Trophoblast cell (in vitro differentiated cells and primary cell): ENCODE results near the gene REN.

Experiments
- DNase-seq, 2 donors: peaks; one replicate each; pipeline ENCODE4 v3.0.0-alpha.2; 2016
- H2AFZ ChIP-seq: 2 replicates; pipeline ENCODE4 v1.6.1; 2013; ENCODE audit warnings: low read length, moderate library complexity, mild to moderate bottlenecking; ENCODE audit not compliant: insufficient read depth, poor library complexity
- H2AK5ac ChIP-seq: 2 replicates; pipeline ENCODE4 v1.6.1; 2013; ENCODE audit warnings: mild to moderate bottlenecking, low read length
- H2BK120ac ChIP-seq: 2 replicates; pipeline ENCODE4 v1.6.1; 2013; ENCODE audit warnings: low read length, mild to moderate bottlenecking, moderate library complexity; ENCODE audit not compliant: insufficient read depth, poor library complexity
- H2BK12ac ChIP-seq: 2 replicates; pipeline ENCODE4 v1.6.1; 2013; ENCODE audit warnings: mild to moderate bottlenecking, low read length, moderate library complexity
- H2BK5ac ChIP-seq: 2 replicates; pipeline ENCODE4 v1.6.1; 2013; ENCODE audit warnings: low read length, low read depth, moderate library complexity, mild to moderate bottlenecking; ENCODE audit not compliant: poor library complexity
- H3K14ac ChIP-seq: 2 replicates; pipeline ENCODE4 v1.6.1; 2013; ENCODE audit warnings: mild to moderate bottlenecking, low read length
- H3K18ac ChIP-seq: 2 replicates; pipeline ENCODE4 v1.6.1; 2013; ENCODE audit warnings: mild to moderate bottlenecking, low read length
- H3K23ac ChIP-seq: 2 replicates; pipeline ENCODE4 v1.6.1; 2013; ENCODE audit warnings: low read length
- H3K27ac ChIP-seq: 2 replicates; pipeline ENCODE4 v1.5.1; 2013; ENCODE audit warnings: low read depth, mild to moderate bottlenecking, inconsistent platforms, low read length, moderate library complexity
- H3K27me3 ChIP-seq: 2 replicates; pipeline ENCODE4 v1.6.1; 2013; ENCODE audit warnings: inconsistent platforms, mild to moderate bottlenecking, low read length, moderate library complexity; ENCODE audit not compliant: insufficient read depth
- H3K36me3 ChIP-seq, 2 experiments: 1 replicate in 1 of 2; 2 replicates in 1 of 2; pipeline ENCODE4 v1.6.1; 2013; ENCODE audit warnings: low read length in 2 of 2, mild to moderate bottlenecking in 2 of 2, moderate library complexity in 1 of 2; ENCODE audit not compliant: insufficient read depth in 2 of 2, control insufficient read depth in 1 of 2
- H3K4ac ChIP-seq: 2 replicates; pipeline ENCODE4 v1.6.1; 2013; ENCODE audit warnings: low read depth, mild to moderate bottlenecking, low read length, moderate library complexity
- H3K4me1 ChIP-seq, 2 experiments: 1 replicate in 1 of 2; 2 replicates in 1 of 2; pipeline ENCODE4 v1.6.1; 2013; ENCODE audit warnings: low read length in 2 of 2, mild to moderate bottlenecking in 2 of 2, moderate library complexity in 1 of 2; ENCODE audit not compliant: insufficient read depth in 2 of 2, control insufficient read depth in 1 of 2
- H3K4me2 ChIP-seq: 2 replicates; pipeline ENCODE4 v1.6.1; 2013; ENCODE audit warnings: inconsistent platforms, mild to moderate bottlenecking, low read length, moderate library complexity
- H3K4me3 ChIP-seq: 2 replicates; pipeline ENCODE4 v1.5.1; 2013; ENCODE audit warnings: mild to moderate bottlenecking, low read depth, low read length, inconsistent platforms
- H3K79me1 ChIP-seq: one replicate; pipeline ENCODE4 v1.6.1; 2013; ENCODE audit warnings: low read length
- H3K79me2 ChIP-seq: 2 replicates; pipeline ENCODE4 v1.6.1; 2013; ENCODE audit warnings: low read length, mild to moderate bottlenecking; ENCODE audit not compliant: control insufficient read depth, insufficient read depth, poor library complexity
- H3K9ac ChIP-seq: 2 replicates; pipeline ENCODE4 v1.6.1; 2013; ENCODE audit warnings: mild to moderate bottlenecking, low read length
- H3K9me3 ChIP-seq: 2 replicates; pipeline ENCODE4 v1.6.1; 2013; ENCODE audit warnings: low read depth, mild to moderate bottlenecking, control low read depth, inconsistent platforms, low read length; ENCODE audit not compliant: insufficient read depth
- H4K12ac ChIP-seq: 2 replicates; pipeline ENCODE4 v1.6.1; 2013; ENCODE audit warnings: low read depth, mild to moderate bottlenecking, low read length, moderate library complexity
- H4K8ac ChIP-seq: 2 replicates; pipeline ENCODE4 v1.6.1; 2013; ENCODE audit warnings: low read depth, mild to moderate bottlenecking, low read length, moderate library complexity
- H4K91ac ChIP-seq: one replicate; pipeline ENCODE4 v1.6.1; 2013; ENCODE audit warnings: low read depth, mild to moderate bottlenecking, low read length, moderate library complexity
- WGBS: extraction: QIAGEN DNeasy Blood & Tissue Kit; methylation state at CpG from one replicate; pipeline ENCODE4 v1.1.7; 2013; ENCODE audit warnings: missing lambda C conversion rate; ENCODE audit not compliant: insufficient read length, insufficient coverage; ENCODE audit errors: extremely low coverage; 5-methylcytosine and 5-hydroxymethylcytosine counted together

REN gene

DNA sequence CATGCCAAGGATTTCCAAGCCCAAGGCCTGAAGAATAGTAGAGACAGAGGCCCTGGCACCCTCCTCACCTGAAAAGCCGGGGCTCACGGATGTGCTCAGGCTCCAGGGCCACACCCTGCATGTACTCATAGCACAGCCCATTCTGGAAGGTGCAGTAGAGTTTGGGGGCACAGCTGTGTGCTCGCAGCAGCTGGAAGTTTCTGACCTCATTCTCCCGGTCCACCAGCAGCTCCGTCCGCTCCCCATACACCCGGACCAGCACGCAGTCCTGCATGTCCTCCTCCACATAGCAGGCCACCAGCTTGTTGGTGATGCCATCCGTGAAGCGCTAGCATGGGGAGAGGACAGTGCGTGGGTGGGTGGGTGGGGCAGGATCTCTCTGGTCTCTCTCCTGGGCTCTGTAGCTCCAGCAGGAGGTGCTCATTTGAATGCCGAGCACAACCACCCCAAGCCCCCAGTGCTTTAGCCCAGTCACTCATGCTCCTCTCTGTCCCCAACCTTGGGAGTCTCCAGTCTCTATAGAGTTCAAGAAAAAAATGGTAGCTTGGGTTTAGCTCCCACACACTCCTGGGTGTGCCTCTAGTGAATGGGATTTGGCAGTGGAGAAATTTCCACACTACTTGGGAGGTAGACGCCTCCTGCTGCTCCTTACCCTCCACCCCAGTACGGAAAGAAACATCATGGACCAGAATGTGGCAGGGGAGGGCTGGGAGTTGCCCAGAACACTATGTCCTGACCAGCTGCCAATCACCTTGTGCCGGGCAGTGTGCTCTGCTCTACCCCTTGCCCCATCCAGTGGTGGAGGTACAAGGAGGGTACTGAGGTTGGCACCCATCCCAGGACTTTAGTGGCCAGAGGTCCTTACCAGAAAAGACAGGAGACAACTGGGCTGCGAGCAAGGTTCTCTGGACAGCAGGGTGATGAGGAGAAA is 16.2 kb downstream of the REN start:
- H3K9me3 ChIP-seq = peaks cover 5% of the 10 kb centered on the region
- no peak overlapping the region for H2AK5ac ChIP-seq
- no peak overlapping the region for H3K23ac ChIP-seq
- no peak overlapping the region for H2BK12ac ChIP-seq
- no peaks in the 10 kb centered on the region for H3K36me3 ChIP-seq
- H3K79me2 ChIP-seq = peaks cover 3% of the 10 kb centered on the region
- no peaks in the 10 kb centered on the region for H3K27me3 ChIP-seq
- DNase-seq = no peak
- peaks cover 4 to 8% of the 10 kb centered on the region in 2 experiments for H3K4me1 ChIP-seq
- no CpG with 5 or more reads among the region's 16 CpGs for WGBS
- no peak overlapping the region for H4K91ac ChIP-seq
- H3K4ac ChIP-seq = no peak overlapping the region
- H3K4me3 ChIP-seq = no peak overlapping the region
- H4K12ac ChIP-seq = no peak overlapping the region
- H3K14ac ChIP-seq = no peak overlapping the region
- no peak overlapping the region for H3K9ac ChIP-seq
- H3K18ac ChIP-seq = no peak overlapping the region
- H2BK120ac ChIP-seq = no peak overlapping the region
- no peak overlapping the region for H4K8ac ChIP-seq
- no peak overlapping the region for H3K4me2 ChIP-seq
- no peak overlapping the region for H3K27ac ChIP-seq
- no peak overlapping the region for H2AFZ ChIP-seq
- H2BK5ac ChIP-seq = no peak overlapping the region
- H3K79me1 ChIP-seq = peaks cover 8% of the 10 kb centered on the region

DNA sequence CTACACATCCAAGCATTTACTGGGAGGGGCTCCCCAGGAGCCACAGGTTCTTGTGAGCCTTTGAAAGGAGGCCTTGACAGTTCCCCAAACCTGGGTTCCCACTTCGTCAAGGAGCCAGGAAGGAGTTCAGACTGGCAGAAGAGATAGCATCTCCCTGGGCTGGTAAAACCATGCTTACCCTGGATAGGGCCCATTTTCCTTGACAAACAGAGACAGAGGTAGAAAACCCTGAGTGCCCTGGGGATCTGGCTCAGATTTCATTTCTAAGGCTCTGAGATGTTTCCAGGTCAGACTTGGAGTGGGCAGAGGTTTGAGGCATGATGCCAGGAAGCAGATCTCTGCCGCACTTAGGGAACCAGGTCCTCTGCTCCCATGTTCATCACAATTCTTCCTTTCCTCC is 17.0 kb downstream of the REN start:
- H2BK120ac ChIP-seq = no peak overlapping the region
- H3K9me3 ChIP-seq = peaks cover 5% of the 10 kb centered on the region
- H2BK5ac ChIP-seq = no peak overlapping the region
- no peak overlapping the region for H3K4me3 ChIP-seq
- H3K36me3 ChIP-seq = no peaks in the 10 kb centered on the region
- H3K18ac ChIP-seq = no peak overlapping the region
- peaks cover 8% of the 10 kb centered on the region for H3K79me1 ChIP-seq
- no peak overlapping the region for H4K91ac ChIP-seq
- peaks cover 3% of the 10 kb centered on the region for H3K79me2 ChIP-seq
- H3K4me1 ChIP-seq = peaks cover 4 to 8% of the 10 kb centered on the region in 2 experiments
- H2AK5ac ChIP-seq = no peak overlapping the region
- no peak overlapping the region for H2AFZ ChIP-seq
- no peak overlapping the region for H4K8ac ChIP-seq
- H3K14ac ChIP-seq = no peak overlapping the region
- DNase-seq = no peak
- no peak overlapping the region for H2BK12ac ChIP-seq
- no peak overlapping the region for H3K4me2 ChIP-seq
- H3K27me3 ChIP-seq = no peaks in the 10 kb centered on the region
- no peak overlapping the region for H3K23ac ChIP-seq
- no peak overlapping the region for H3K9ac ChIP-seq
- no peak overlapping the region for H3K4ac ChIP-seq
- no CpG with 5 or more reads among the region's 2 CpGs for WGBS
- no peak overlapping the region for H3K27ac ChIP-seq
- H4K12ac ChIP-seq = no peak overlapping the region

GRCh38 chr1:204147406-204148383 is 18.4 kb downstream of the REN start:
- H3K23ac ChIP-seq = no peak overlapping the region
- no CpG with 5 or more reads among the region's 13 CpGs for WGBS
- H3K4ac ChIP-seq = no peak overlapping the region
- H2BK5ac ChIP-seq = no peak overlapping the region
- peaks cover 3% of the 10 kb centered on the region for H3K79me2 ChIP-seq
- no peak overlapping the region for H3K4me2 ChIP-seq
- H4K91ac ChIP-seq = no peak overlapping the region
- no peaks in the 10 kb centered on the region for H3K36me3 ChIP-seq
- peaks cover 5% of the 10 kb centered on the region for H3K9me3 ChIP-seq
- H3K4me3 ChIP-seq = no peak overlapping the region
- no peak overlapping the region for H2BK120ac ChIP-seq
- H2BK12ac ChIP-seq = no peak overlapping the region
- no peak overlapping the region for H3K14ac ChIP-seq
- H3K9ac ChIP-seq = no peak overlapping the region
- no peak overlapping the region for H3K18ac ChIP-seq
- no peak for DNase-seq
- H4K12ac ChIP-seq = no peak overlapping the region
- no peak overlapping the region for H3K27ac ChIP-seq
- H2AK5ac ChIP-seq = no peak overlapping the region
- H4K8ac ChIP-seq = no peak overlapping the region
- H2AFZ ChIP-seq = no peak overlapping the region
- no peaks in the 10 kb centered on the region for H3K27me3 ChIP-seq
- H3K4me1 ChIP-seq = peaks cover 4 to 8% of the 10 kb centered on the region in 2 experiments
- peaks cover 8% of the 10 kb centered on the region for H3K79me1 ChIP-seq

GRCh38 chr1:204146965-204147364 is 19.2 kb downstream of the REN start:
- H3K9me3 ChIP-seq = peaks cover 2% of the 10 kb centered on the region
- no peak for DNase-seq
- H2AK5ac ChIP-seq = no peak overlapping the region
- no peak overlapping the region for H2BK120ac ChIP-seq
- H2BK5ac ChIP-seq = no peak overlapping the region
- H3K36me3 ChIP-seq = no peaks in the 10 kb centered on the region
- H3K4me3 ChIP-seq = no peak overlapping the region
- no CpG with 5 or more reads among the region's 7 CpGs for WGBS
- peaks cover 2% of the 10 kb centered on the region for H3K79me2 ChIP-seq
- H4K12ac ChIP-seq = no peak overlapping the region
- H3K14ac ChIP-seq = no peak overlapping the region
- H3K27ac ChIP-seq = no peak overlapping the region
- H3K79me1 ChIP-seq = peaks cover 4% of the 10 kb centered on the region
- H3K27me3 ChIP-seq = no peaks in the 10 kb centered on the region
- no peak overlapping the region for H3K23ac ChIP-seq
- H3K4ac ChIP-seq = no peak overlapping the region
- no peak overlapping the region for H3K18ac ChIP-seq
- no peak overlapping the region for H4K8ac ChIP-seq
- no peak overlapping the region for H3K4me2 ChIP-seq
- H2BK12ac ChIP-seq = no peak overlapping the region
- H3K9ac ChIP-seq = no peak overlapping the region
- H4K91ac ChIP-seq = no peak overlapping the region
- H3K4me1 ChIP-seq = peaks cover 0 to 3% of the 10 kb centered on the region in 2 experiments
- no peak overlapping the region for H2AFZ ChIP-seq
